Measurements from ENCODE around the gene USP25.

Gene USP25

DNA sequence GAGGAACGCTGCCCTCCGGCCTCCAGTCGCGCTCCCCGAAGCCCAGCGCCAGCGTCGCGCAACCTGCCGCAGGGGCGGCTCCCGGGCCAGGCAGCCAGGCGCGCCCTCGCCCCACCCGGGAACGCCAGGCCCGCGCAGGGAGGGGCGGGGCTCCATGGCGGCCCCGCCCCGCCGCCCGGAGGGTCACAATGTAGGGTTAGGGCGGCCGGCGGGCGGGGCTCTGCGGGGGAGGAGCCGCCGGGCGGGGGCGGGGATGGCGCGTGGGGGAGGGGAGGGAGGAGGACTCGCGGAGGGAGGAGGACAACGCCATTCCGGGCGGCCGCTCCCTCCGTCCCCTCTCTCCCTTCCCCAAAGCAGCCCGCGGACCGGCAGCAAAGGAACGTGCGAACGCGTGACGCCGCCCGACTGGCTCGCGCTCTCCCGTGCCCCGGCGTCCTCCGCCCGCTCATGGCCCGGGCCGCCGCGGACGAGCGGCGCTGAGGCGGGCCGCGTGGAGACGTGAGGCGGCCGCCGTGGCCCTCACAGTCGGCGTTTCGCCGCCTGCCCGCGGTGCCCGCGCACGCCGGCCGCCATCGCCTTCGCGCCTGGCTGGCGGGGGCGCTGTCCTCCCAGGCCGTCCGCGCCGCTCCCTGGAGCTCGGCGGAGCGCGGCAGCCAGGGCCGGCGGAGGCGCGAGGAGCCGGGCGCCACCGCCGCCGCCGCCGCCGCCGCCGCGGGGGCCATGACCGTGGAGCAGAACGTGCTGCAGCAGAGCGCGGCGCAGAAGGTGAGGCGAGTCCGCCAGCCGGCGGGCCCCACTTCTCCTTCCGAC is at the start of gene USP25:
USP25 (plus strand) TSS at position 309 of the 810 bp plus-strand sequence; CDS start at position 721, 412 bp downstream.
- DNase-seq (ENCODE audit: low read depth), result peak; percentile 78
- H3K4me3 ChIP-seq (ENCODE audit: low read length), result peak within 1 kb of the TSS; percentile 85
- TF ChIP-seq, protein P1, sequence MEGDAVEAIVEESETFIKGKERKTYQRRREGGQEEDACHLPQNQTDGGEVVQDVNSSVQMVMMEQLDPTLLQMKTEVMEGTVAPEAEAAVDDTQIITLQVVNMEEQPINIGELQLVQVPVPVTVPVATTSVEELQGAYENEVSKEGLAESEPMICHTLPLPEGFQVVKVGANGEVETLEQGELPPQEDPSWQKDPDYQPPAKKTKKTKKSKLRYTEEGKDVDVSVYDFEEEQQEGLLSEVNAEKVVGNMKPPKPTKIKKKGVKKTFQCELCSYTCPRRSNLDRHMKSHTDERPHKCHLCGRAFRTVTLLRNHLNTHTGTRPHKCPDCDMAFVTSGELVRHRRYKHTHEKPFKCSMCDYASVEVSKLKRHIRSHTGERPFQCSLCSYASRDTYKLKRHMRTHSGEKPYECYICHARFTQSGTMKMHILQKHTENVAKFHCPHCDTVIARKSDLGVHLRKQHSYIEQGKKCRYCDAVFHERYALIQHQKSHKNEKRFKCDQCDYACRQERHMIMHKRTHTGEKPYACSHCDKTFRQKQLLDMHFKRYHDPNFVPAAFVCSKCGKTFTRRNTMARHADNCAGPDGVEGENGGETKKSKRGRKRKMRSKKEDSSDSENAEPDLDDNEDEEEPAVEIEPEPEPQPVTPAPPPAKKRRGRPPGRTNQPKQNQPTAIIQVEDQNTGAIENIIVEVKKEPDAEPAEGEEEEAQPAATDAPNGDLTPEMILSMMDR (conservative IDR thresholded peaks at IDR 0.05; ENCODE audit: low read length), result no peak

GRCh38 chr21:15682186-15682895 is 47.4 kb upstream of the USP25 start:
- DNase-seq (ENCODE audit: low read depth), result peak; percentile 78
- no peak overlapping the region for H3K4me3 ChIP-seq (ENCODE audit: low read length)
- TF ChIP-seq, protein P1 (conservative IDR thresholded peaks at IDR 0.05; ENCODE audit: low read length), result no peak

DNA sequence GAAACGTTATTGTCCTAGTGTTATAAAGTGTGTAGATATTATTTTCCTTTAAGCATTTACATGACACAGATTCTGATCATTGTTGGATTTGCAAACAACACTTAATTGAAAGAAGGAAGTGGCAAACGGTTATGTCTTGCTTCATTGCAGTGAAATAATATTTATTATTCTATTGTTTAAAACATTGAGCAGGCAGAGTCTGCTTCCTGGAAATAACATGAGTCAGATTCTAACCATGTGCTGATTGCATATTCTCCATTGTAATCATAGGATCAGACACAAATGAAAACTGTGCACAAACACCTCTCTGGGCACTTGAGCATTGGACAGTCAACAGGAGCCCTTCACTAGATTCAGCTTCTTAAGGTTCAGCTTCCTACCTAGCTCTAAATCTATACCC is 46.8 kb upstream of the USP25 start:
- DNase-seq (ENCODE audit: low read depth), result peak; percentile 56
- TF ChIP-seq, protein P1 (conservative IDR thresholded peaks at IDR 0.05; ENCODE audit: low read length), result no peak

GRCh38 chr21:15686506-15686905 is 43.3 kb upstream of the USP25 start:
- DNase-seq (ENCODE audit: low read depth), result no peak
- no peak overlapping the region for H3K4me3 ChIP-seq (ENCODE audit: low read length)
- TF ChIP-seq, protein P1 (conservative IDR thresholded peaks at IDR 0.05; ENCODE audit: low read length), result no peak

More for the DNA sequence above, 46.8 kb upstream of the USP25 start:
- H3K4me3 ChIP-seq (ENCODE audit: low read length), result no peak overlapping the region

GRCh38 chr21:15687208-15687607 is 42.6 kb upstream of the USP25 start:
- no peak for DNase-seq (ENCODE audit: low read depth)
- no peak overlapping the region for H3K4me3 ChIP-seq (ENCODE audit: low read length)
- TF ChIP-seq, protein P1 (conservative IDR thresholded peaks at IDR 0.05; ENCODE audit: low read length), result no peak

DNA sequence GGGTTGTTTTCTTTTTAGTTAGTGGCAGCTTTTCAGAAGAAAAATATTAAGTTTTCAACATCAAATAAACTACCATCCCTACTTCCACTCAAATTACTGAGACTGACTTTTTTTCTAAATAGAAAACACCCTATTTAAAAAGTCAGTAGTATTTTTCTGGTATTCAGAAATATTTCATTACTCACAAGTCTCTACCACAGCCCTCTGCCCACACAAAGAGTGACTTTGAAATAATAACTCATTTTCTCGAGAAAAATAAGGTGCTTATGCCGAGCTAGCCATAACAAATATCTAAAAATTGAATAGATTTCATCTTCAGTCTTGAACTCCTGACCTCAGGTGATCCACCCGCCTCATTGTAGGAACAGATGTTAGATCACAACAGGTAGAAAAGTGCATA is 41.8 kb upstream of the USP25 start:
- TF ChIP-seq, protein P1 (conservative IDR thresholded peaks at IDR 0.05; ENCODE audit: low read length), result no peak
- DNase-seq (ENCODE audit: low read depth), result no peak
- H3K4me3 ChIP-seq (ENCODE audit: low read length), result no peak overlapping the region
